Smooth muscle cell of the brain vasculature (primary cell): ENCODE measurements around the gene SLC5A8.

Experiments used
- DNase-seq: peaks from one replicate; pipeline ENCODE4 v3.0.0-alpha.2; 2012; ENCODE audit warnings: low read depth, low spot score

Gene SLC5A8

GRCh38 chr12:101209319-101210302, at the start of gene SLC5A8:
TSS of gene SLC5A8 (minus strand) at chr12:101210238. CDS start at chr12:101209848, 390 bp downstream.
- DNase-seq: no peak

- DNase-seq: no peak
Observed at GRCh38 chr12:101257357-101257756, 47.3 kb upstream of the SLC5A8 start.

- no peak for DNase-seq
Observed at GRCh38 chr12:101256266-101256665, 46.2 kb upstream of the SLC5A8 start.

- DNase-seq: no peak
Observed at GRCh38 chr12:101243616-101244015, 33.6 kb upstream of the SLC5A8 start.

GRCh38 chr12:101243074-101243473, 33.0 kb upstream of the SLC5A8 start:
- no peak for DNase-seq

- DNase-seq: no peak
Observed at GRCh38 chr12:101238800-101239329, 28.8 kb upstream of the SLC5A8 start.

GRCh38 chr12:101238306-101238705, 28.3 kb upstream of the SLC5A8 start:
- DNase-seq: no peak

GRCh38 chr12:101235686-101236085, 25.6 kb upstream of the SLC5A8 start:
- DNase-seq: no peak

GRCh38 chr12:101231636-101232035, 21.6 kb upstream of the SLC5A8 start:
- DNase-seq: no peak

- no peak for DNase-seq
Observed at GRCh38 chr12:101230547-101230946, 20.5 kb upstream of the SLC5A8 start.

GRCh38 chr12:101229841-101230241, 19.8 kb upstream of the SLC5A8 start:
- DNase-seq: no peak

- DNase-seq: no peak
Observed at GRCh38 chr12:101221301-101221700, 11.3 kb upstream of the SLC5A8 start.

- DNase-seq: no peak
Observed at GRCh38 chr12:101216810-101217209, 6.8 kb upstream of the SLC5A8 start.

- DNase-seq: no peak
Observed at GRCh38 chr12:101207086-101207780, 2.8 kb downstream of the SLC5A8 start.

GRCh38 chr12:101204602-101205304, 5.3 kb downstream of the SLC5A8 start:
- DNase-seq: no peak

GRCh38 chr12:101200824-101201223, 9.2 kb downstream of the SLC5A8 start:
- DNase-seq: no peak

- DNase-seq: no peak
Observed at GRCh38 chr12:101200145-101200544, 9.9 kb downstream of the SLC5A8 start.

- DNase-seq: no peak
Observed at GRCh38 chr12:101186291-101186690, 23.7 kb downstream of the SLC5A8 start.

GRCh38 chr12:101181776-101182175, 28.3 kb downstream of the SLC5A8 start:
- DNase-seq: no peak

GRCh38 chr12:101174541-101174940, 35.5 kb downstream of the SLC5A8 start:
- no peak for DNase-seq

GRCh38 chr12:101173197-101173749, 36.8 kb downstream of the SLC5A8 start:
- no peak for DNase-seq
